MCF 10A (cell line): ENCODE measurements around the gene MIS18A. TPM values are rescaled to one million over a fixed set of nuclear protein-coding genes. Genes with fewer than 3 reads are reported as not detected.

Experiments
- BruUV-seq: library from RNA; stranded (reverse); fragments of 400-500 nt; replicated peaks from 2 replicates; lab custom pipeline; 2021; lab: Mats Ljungman, UMichigan
- CTCF ChIA-PET: fragments of 300-600 bp; sonication (Branson Sonifier 250); formaldehyde crosslinking; extraction: SDS; loops from one replicate; lab custom pipeline; 2021; ENCODE audit warnings: antibody characterized with exemption, inconsistent platforms; lab: Yijun Ruan, JAX
- POLR2A ChIA-PET: fragments of 300-600, 350-650 bp; sonication (Branson Sonifier 250); formaldehyde crosslinking; extraction: SDS; loops from one replicate; lab custom pipeline; 2020; ENCODE audit warnings: antibody characterized with exemption, inconsistent platforms; lab: Yijun Ruan, JAX
- DNase-seq: peaks from one replicate; pipeline ENCODE4 v3.0.0-alpha.2; 2018; ENCODE audit not compliant: unreplicated experiment
- H3K27ac Mint-ChIP-seq: one replicate; pipeline ENCODE4 v1.8.0; 2022; ENCODE audit warnings: mild to moderate bottlenecking, low read depth, mixed read lengths; ENCODE audit not compliant: unreplicated experiment
- H3K27me3 Mint-ChIP-seq: one replicate; pipeline ENCODE4 v1.8.0; 2022; ENCODE audit warnings: mixed read lengths; ENCODE audit not compliant: insufficient read depth, unreplicated experiment
- H3K36me3 Mint-ChIP-seq: one replicate; pipeline ENCODE4 v1.8.0; 2022; ENCODE audit warnings: mild to moderate bottlenecking, moderate library complexity, mixed read lengths; ENCODE audit not compliant: insufficient read depth, unreplicated experiment
- H3K4me1 Mint-ChIP-seq: one replicate; pipeline ENCODE4 v1.8.0; 2022; ENCODE audit warnings: mixed read lengths; ENCODE audit not compliant: insufficient read depth, unreplicated experiment
- H3K4me3 Mint-ChIP-seq: one replicate; pipeline ENCODE4 v1.8.0; 2022; ENCODE audit warnings: mild to moderate bottlenecking, moderate library complexity, mixed read lengths; ENCODE audit not compliant: unreplicated experiment
- H3K9me3 Mint-ChIP-seq: one replicate; pipeline ENCODE4 v1.8.0; 2022; ENCODE audit warnings: mixed read lengths; ENCODE audit not compliant: unreplicated experiment
- intact Hi-C: fragments of 100-400 bp; cut with micrococcal nuclease; formaldehyde crosslinking; loops from 2 replicates; pipeline ENCODE4 v1.14.1; 2022
- total RNA-seq: library from RNA; stranded (reverse); gene quantifications from 2 replicates; pipeline ENCODE4 v1.2.3, GENCODE V29; 2022
- TF ChIP-seq, protein P1 (sequence below): fragments of 200-600 bp; IDR thresholded peaks from one replicate; pipeline ENCODE4 v1.8.0; 2022; ENCODE audit warnings: antibody characterized with exemption, mild to moderate bottlenecking; ENCODE audit not compliant: unreplicated experiment

The MIS18A gene
- total RNA-seq, 1 experiment from 2014 or later = 14.0 TPM

DNA sequence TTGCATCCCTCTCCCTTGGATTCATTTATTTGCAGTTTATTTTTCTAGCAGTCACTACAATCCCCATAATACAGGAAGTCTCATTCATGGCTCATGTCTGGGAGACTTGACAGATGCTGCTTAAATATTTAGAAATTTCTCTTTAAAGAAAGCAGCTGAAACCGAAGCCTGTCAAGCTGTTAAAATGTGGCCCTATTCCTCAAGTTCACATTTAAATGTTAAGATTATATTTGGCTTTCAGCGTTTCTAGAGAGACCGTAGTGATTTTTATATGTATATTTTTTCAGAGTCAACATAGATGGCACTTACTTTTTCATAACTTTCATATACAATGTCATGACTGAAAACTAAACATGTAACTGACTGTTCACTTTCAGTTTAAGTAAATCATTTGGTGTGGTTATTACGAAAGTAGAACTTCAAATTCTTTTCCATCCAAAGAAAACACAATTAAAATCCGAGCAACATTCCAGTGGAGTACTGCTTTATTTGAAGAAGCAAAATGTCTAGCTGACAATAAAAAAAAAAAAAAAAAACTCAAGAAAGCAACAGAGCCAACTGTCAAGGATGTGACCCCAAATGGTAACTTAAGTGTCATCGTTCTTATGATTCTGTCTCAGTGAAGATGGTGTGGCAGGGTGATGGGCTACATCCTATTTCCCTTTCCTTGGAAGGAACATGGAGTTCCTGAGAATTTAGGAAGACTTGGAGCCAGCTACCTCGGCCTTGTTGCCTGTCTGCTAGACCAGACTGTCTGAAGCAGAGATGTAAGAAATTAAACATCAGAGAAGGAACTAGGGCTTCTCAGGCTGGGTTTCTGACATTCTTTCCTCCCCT is 37.8 kb downstream of the MIS18A start:
- ChIA-PET CTCF (interaction anchor here (1.5 kb wide), 1 partner anchor 375 kb away, joined by 5 read pairs; no protein-coding TSS in a partner anchor), POLR2A (no interaction called here)
- TF ChIP-seq, protein P1, sequence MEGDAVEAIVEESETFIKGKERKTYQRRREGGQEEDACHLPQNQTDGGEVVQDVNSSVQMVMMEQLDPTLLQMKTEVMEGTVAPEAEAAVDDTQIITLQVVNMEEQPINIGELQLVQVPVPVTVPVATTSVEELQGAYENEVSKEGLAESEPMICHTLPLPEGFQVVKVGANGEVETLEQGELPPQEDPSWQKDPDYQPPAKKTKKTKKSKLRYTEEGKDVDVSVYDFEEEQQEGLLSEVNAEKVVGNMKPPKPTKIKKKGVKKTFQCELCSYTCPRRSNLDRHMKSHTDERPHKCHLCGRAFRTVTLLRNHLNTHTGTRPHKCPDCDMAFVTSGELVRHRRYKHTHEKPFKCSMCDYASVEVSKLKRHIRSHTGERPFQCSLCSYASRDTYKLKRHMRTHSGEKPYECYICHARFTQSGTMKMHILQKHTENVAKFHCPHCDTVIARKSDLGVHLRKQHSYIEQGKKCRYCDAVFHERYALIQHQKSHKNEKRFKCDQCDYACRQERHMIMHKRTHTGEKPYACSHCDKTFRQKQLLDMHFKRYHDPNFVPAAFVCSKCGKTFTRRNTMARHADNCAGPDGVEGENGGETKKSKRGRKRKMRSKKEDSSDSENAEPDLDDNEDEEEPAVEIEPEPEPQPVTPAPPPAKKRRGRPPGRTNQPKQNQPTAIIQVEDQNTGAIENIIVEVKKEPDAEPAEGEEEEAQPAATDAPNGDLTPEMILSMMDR = no peak
- no peak overlapping the region for H3K4me3 Mint-ChIP-seq
- no peak overlapping the region for H3K27ac Mint-ChIP-seq
- H3K4me1 Mint-ChIP-seq = no peaks in the 10 kb centered on the region
- DNase-seq = no peak
- BruUV-seq = no TSS peak
- no peaks in the 10 kb centered on the region for H3K36me3 Mint-ChIP-seq
- intact Hi-C loops = no loop called here
- H3K27me3 Mint-ChIP-seq = peaks cover 53% of the 10 kb centered on the region
- H3K9me3 Mint-ChIP-seq = no peaks in the 10 kb centered on the region

DNA sequence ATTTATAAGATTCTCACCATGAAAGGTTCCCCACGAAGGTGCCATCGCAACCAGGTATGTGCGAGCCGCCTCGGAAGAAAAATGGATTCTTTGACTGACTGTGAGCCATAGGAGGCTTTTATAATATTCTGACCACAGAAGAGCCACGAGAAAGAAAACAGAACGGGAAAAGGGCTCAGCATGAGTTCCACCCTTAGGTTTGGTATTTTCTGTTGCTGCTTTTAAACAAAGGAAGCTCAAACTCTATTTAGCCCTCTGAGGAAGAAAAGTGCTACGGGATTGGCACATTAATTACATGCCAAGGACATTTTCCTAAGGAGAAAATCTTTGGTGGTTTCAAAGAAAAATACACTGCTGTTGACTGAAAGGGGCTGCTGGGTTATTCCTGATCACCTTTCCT is 39.3 kb downstream of the MIS18A start:
- Mint-ChIP-seq H3K9me3 (no peaks in the 10 kb centered on the region), H3K27me3 (peaks cover 49% of the 10 kb centered on the region), H3K4me1 (no peaks in the 10 kb centered on the region), H3K27ac (no peak overlapping the region), H3K36me3 (no peaks in the 10 kb centered on the region), H3K4me3 (no peak overlapping the region)
- TF ChIP-seq, protein P1 = no peak
- intact Hi-C loops = no loop called here
- CTCF ChIA-PET = interaction anchor here (0.6 kb wide), 1 partner anchor 94 kb away, joined by 3 read pairs; no protein-coding TSS in a partner anchor
- no peak for DNase-seq
- POLR2A ChIA-PET = no interaction called here
- no TSS peak for BruUV-seq

DNA sequence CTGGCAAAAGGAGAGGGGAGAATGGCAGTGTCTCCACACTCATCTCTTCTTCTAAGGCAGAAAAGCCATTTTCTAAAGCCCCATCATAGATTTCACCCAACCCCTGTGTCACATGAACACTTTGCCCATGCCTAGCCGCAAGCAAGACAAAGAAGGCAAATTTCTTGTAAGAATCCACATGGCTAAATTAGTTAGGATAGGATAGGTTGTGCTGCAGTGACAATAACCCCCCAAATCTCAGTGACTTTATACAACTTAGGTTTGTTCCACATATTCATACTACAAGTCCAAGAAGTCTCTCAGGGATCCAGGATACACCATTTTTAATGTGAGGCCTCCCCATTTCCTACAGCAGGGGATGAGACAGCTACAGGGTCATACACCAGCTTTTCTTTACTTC is 40.8 kb downstream of the MIS18A start:
- Mint-ChIP-seq H3K36me3 (no peaks in the 10 kb centered on the region), H3K4me3 (no peak overlapping the region), H3K27ac (no peak overlapping the region), H3K4me1 (no peaks in the 10 kb centered on the region), H3K27me3 (peaks cover 49% of the 10 kb centered on the region), H3K9me3 (no peaks in the 10 kb centered on the region)
- no TSS peak for BruUV-seq
- TF ChIP-seq, protein P1 = no peak
- no peak for DNase-seq
- CTCF ChIA-PET = no interaction called here
- POLR2A ChIA-PET = no interaction called here
- intact Hi-C loops = no loop called here

DNA sequence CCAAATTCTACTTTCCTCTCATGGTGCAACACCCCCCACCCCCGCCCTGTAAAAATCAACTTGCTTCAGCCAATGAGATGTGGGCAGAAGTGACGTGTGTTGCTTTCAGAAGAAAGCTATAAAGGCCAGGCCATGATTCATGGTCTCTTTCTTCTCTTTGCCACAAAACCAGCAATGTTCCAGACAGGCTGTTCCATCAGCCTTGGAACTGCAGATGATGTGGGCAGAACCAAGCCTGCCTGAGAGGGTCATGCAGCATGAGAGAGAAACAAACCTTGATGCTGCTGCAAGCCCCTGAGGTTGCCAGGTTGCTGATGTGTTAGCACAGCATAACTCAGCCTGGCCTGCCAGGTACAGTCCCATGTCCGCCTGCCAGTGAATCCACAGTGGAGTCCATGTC is 41.8 kb downstream of the MIS18A start:
- TF ChIP-seq, protein P1 = no peak
- Mint-ChIP-seq H3K27me3 (peaks cover 43% of the 10 kb centered on the region), H3K4me1 (no peaks in the 10 kb centered on the region), H3K27ac (no peak overlapping the region), H3K36me3 (no peaks in the 10 kb centered on the region), H3K9me3 (no peaks in the 10 kb centered on the region), H3K4me3 (no peak overlapping the region)
- intact Hi-C loops = no loop called here
- ChIA-PET POLR2A (no interaction called here), CTCF (interaction anchor here (1.1 kb wide), 1 partner anchor 31 kb away, joined by 4 read pairs; no protein-coding TSS in a partner anchor)
- no peak for DNase-seq
- no TSS peak for BruUV-seq
